HepG2 (cell line): ENCODE results near the gene NPAS2. TPM values are rescaled to one million over a fixed set of nuclear protein-coding genes. Genes with fewer than 3 reads are reported as not detected.

Experiments
- ATAD3A ChIP-seq: sonication (generic); formaldehyde crosslinking; IDR thresholded peaks from 2 replicates; pipeline ENCODE4 v1.4.0; 2020; ENCODE audit warnings: missing genetic modification reagents
- CHCHD3 ChIP-seq: sonication (generic); formaldehyde crosslinking; IDR thresholded peaks from 2 replicates; pipeline ENCODE4 v1.8.0; 2022; ENCODE audit warnings: mild to moderate bottlenecking, missing genetic modification reagents, moderate library complexity
- EEA1 ChIP-seq: sonication (generic); formaldehyde crosslinking; IDR thresholded peaks from 2 replicates; pipeline ENCODE4 v1.5.1; 2020; ENCODE audit warnings: mild to moderate bottlenecking, missing genetic modification reagents, borderline replicate concordance
- EED ChIP-seq: sonication (generic); formaldehyde crosslinking; IDR thresholded peaks from 2 replicates; pipeline ENCODE4 v1.5.0; 2020; ENCODE audit warnings: mild to moderate bottlenecking, missing genetic modification reagents
- HNF1A ChIP-seq, 2 experiments: sonication (generic) in 1 of 2; formaldehyde crosslinking in 1 of 2; IDR thresholded peaks; 2 replicates each; pipeline versions ENCODE4 v1.4.0 to v1.6.1; 2016 to 2020; ENCODE audit warnings: borderline replicate concordance in 1 of 2, low read depth in 1 of 2, mild to moderate bottlenecking in 1 of 2, missing genetic modification reagents in 1 of 2
- KDM2A ChIP-seq: sonication (generic); formaldehyde crosslinking; IDR thresholded peaks from 2 replicates; pipeline ENCODE4 v1.4.0; 2020; ENCODE audit warnings: low read depth, missing genetic modification reagents, borderline replicate concordance
- MTF2 ChIP-seq: sonication (generic); formaldehyde crosslinking; IDR thresholded peaks from 2 replicates; pipeline ENCODE4 v1.5.0; 2020; ENCODE audit warnings: missing genetic modification reagents, borderline replicate concordance
- PBX3 ChIP-seq: sonication (generic); formaldehyde crosslinking; IDR thresholded peaks from 2 replicates; pipeline ENCODE4 v1.8.1; 2023; ENCODE audit warnings: missing genetic modification reagents, inconsistent platforms, borderline replicate concordance
- PRMT3 ChIP-seq: sonication (generic); formaldehyde crosslinking; IDR thresholded peaks from 2 replicates; pipeline ENCODE4 v1.8.1; 2022; ENCODE audit warnings: low read depth, mild to moderate bottlenecking, moderate library complexity, missing genetic modification reagents, borderline replicate concordance
- SIX4 ChIP-seq: sonication (generic); formaldehyde crosslinking; IDR thresholded peaks from 2 replicates; pipeline ENCODE4 v1.4.0; 2020; ENCODE audit warnings: missing genetic modification reagents
- SOX5 ChIP-seq: IDR thresholded peaks from 2 replicates; pipeline ENCODE4 v1.6.1; 2016; ENCODE audit warnings: borderline replicate concordance
- YY1 ChIP-seq: IDR thresholded peaks from 2 replicates; pipeline ENCODE4 v1.6.1; 2011; ENCODE audit warnings: low read length, low read depth, moderate library complexity, mild to moderate bottlenecking; ENCODE audit not compliant: insufficient read depth, insufficient replicate concordance
- ZNF224 ChIP-seq: sonication (generic); formaldehyde crosslinking; IDR thresholded peaks from 2 replicates; pipeline ENCODE4 v1.5.0; 2020; ENCODE audit warnings: mild to moderate bottlenecking, missing genetic modification reagents
- ZNF234 ChIP-seq: sonication (generic); formaldehyde crosslinking; conservative IDR thresholded peaks from 2 replicates; pipeline ENCODE4 v1.5.1; 2020; ENCODE audit warnings: mild to moderate bottlenecking, missing genetic modification reagents
- ZNF263 ChIP-seq: sonication (generic); formaldehyde crosslinking; IDR thresholded peaks from 2 replicates; pipeline ENCODE4 v1.4.0; 2020; ENCODE audit warnings: missing genetic modification reagents
- ZNF317 ChIP-seq: sonication (generic); formaldehyde crosslinking; IDR thresholded peaks from 2 replicates; pipeline ENCODE4 v1.5.0; 2020; ENCODE audit warnings: mild to moderate bottlenecking, missing genetic modification reagents
- ZNF343 ChIP-seq: sonication (generic); formaldehyde crosslinking; IDR thresholded peaks from 2 replicates; pipeline ENCODE4 v1.4.0; 2020; ENCODE audit warnings: mild to moderate bottlenecking, missing genetic modification reagents
- ZNF652 ChIP-seq: IDR thresholded peaks from 2 replicates; pipeline ENCODE4 v1.6.1; 2016; ENCODE audit warnings: low read depth, borderline replicate concordance
- ZNF709 ChIP-seq: sonication (generic); formaldehyde crosslinking; IDR thresholded peaks from 2 replicates; pipeline ENCODE4 v1.5.0; 2020; ENCODE audit warnings: mild to moderate bottlenecking, missing genetic modification reagents
- ZNF83 ChIP-seq: sonication (generic); formaldehyde crosslinking; IDR thresholded peaks from 2 replicates; pipeline ENCODE4 v1.4.0; 2020; ENCODE audit warnings: missing genetic modification reagents, mild to moderate bottlenecking, borderline replicate concordance
- polyA plus RNA-seq, 8 experiments: library from polyadenylated mRNA; depleted of rRNA in 3 of 8; stranded (reverse) in 7 of 8; unstranded in 1 of 8; fragments of >200 nt; fragmentation: Illumina TruSeq in 4 of 8; extraction: Trizol in 4 of 8; gene quantifications; 2 replicates each; pipeline versions ENCODE4 v1.2.1 to v1.2.3, GENCODE V29; 2011 to 2016; ENCODE audit warnings: low read depth in 4 of 8, missing spikeins in 1 of 8, mixed read lengths in 1 of 8; ENCODE audit not compliant: insufficient read depth in 1 of 8
- total RNA-seq, 5 experiments: library from RNA; depleted of rRNA; stranded (reverse); fragments of >200 nt; fragmentation: Illumina TruSeq; extraction: Trizol; gene quantifications; 2 replicates each; pipeline ENCODE4 v1.2.3, GENCODE V29; 2016; ENCODE audit warnings: low read depth in 1 of 5
- TF ChIP-seq, protein P1 (sequence below): sonication (generic); formaldehyde crosslinking; IDR thresholded peaks from 2 replicates; pipeline ENCODE4 v1.4.0; 2020; ENCODE audit warnings: missing genetic modification reagents

The NPAS2 gene
- total and polyA plus RNA-seq, 2 of the 13 experiments (the other 11 are each of a cell fraction or from before 2014, with no cell fraction given), result 14.8 to 37.5 TPM

DNA sequence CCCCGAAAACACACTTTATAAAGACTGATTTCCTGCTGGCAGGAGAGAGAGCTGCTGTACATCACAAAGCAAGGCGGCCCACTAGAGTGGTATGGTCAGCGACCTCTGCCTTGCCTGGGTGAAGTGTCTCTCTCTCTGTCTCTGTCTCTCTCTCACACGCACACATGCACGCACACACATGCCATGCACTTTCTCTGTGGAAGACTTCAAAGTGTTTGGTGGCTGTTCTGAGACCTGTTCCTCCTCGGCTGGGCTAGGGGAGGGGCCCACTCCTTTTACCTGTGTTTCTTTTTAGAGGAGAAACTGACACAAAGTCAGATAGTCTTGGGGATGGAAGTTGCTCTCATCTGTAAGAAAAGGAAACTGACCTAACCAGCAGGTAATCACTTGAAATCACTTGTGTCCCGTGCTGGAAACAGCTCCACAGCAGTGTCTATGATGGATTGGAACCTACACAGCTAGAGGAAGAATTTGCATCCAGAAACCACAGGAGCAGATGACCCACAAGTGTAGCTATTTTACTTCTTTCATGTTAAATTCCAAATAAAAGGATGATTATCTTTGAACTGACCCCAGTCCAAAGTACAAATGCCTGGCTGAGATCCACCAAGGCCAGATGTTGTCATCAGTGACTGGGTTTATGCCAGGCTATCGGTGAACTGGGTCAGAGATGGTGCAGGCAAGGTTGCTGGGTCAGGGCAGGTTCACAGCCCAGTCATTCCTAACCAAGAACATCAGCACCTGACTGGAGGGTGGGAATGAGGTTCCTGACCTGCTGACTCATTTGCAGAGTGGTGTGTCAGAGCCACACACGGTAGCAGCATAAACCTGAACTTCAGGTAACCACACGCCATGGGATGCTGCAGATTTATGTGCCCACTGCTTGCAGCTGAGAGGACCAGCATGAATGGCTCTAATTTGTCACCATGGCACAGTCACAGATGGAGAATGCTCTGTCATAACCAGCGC lies 63.0 kb downstream of the NPAS2 start (continued):
- TF ChIP-seq PBX3 (CRISPR knock-in tag) (no peak), SIX4 (no peak), PRMT3 (no peak), ZNF83 (CRISPR knock-in tag) (no peak), EED (CRISPR knock-in tag) (no peak), CHCHD3 (CRISPR knock-in tag) (no peak), KDM2A (CRISPR knock-in tag) (peak; percentile 53; the same call in 1 of the 2 replicates), ZNF317 (CRISPR knock-in tag) (no peak), ZNF343 (CRISPR knock-in tag) (no peak), ZNF263 (CRISPR knock-in tag) (peak; percentile 60), SOX5 (peak; percentile 89), ZNF224 (0 out of 2 replicates have a peak, but pooled peaks have one; percentile 63), YY1 (no peak), ATAD3A (CRISPR knock-in tag) (no peak), HNF1A (IDR thresholded peaks at IDR 0.05; ENCODE audit: low read depth) (no peak), HNF1A (CRISPR knock-in tag; IDR thresholded peaks at IDR 0.05; ENCODE audit: borderline replicate concordance) (no peak; the same call in 1 of the 2 replicates), EEA1 (no peak), ZNF709 (CRISPR knock-in tag) (no peak), MTF2 (CRISPR knock-in tag) (no peak), ZNF234 (CRISPR knock-in tag) (no peak), ZNF652 (no peak)
- TF ChIP-seq, protein P1, sequence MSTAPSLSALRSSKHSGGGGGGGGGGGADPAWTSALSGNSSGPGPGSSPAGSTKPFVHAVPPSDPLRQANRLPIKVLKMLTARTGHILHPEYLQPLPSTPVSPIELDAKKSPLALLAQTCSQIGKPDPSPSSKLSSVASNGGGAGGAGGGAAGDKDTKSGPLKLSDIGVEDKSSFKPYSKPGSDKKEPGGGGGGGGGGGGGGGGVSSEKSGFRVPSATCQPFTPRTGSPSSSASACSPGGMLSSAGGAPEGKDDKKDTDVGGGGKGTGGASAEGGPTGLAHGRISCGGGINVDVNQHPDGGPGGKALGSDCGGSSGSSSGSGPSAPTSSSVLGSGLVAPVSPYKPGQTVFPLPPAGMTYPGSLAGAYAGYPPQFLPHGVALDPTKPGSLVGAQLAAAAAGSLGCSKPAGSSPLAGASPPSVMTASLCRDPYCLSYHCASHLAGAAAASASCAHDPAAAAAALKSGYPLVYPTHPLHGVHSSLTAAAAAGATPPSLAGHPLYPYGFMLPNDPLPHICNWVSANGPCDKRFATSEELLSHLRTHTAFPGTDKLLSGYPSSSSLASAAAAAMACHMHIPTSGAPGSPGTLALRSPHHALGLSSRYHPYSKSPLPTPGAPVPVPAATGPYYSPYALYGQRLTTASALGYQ (CRISPR knock-in tag), result 0 out of 2 replicates have a peak, but pooled peaks have one; percentile 52
